Fibroblast of villous mesenchyme (primary cell): ENCODE data around the gene SPAG5. TPM values are rescaled to one million over a fixed set of nuclear protein-coding genes. Genes with fewer than 3 reads are reported as not detected.

Experiments used
- DNase-seq: peaks from one replicate; pipeline ENCODE4 v3.0.0-alpha.2; 2010; ENCODE audit warnings: low read depth
- H3K4me3 ChIP-seq: 2 replicates; pipeline ENCODE4 v1.5.1; 2011; ENCODE audit warnings: low read depth, mild to moderate bottlenecking, low read length
- CTCF ChIP-seq: IDR thresholded peaks from 2 replicates; pipeline ENCODE4 v1.5.1; 2012; ENCODE audit warnings: low read depth, mild to moderate bottlenecking, low read length; ENCODE audit not compliant: insufficient read depth
- total RNA-seq: library from RNA; depleted of rRNA; stranded (reverse); fragments of >200 nt; gene quantifications from 2 replicates; pipeline ENCODE4 v1.2.3, GENCODE V29; 2012

The SPAG5 gene
- total RNA-seq, 1 donor: 38.4 TPM

- no peak overlapping the region for H3K4me3 ChIP-seq
- no peak for TF ChIP-seq CTCF
- DNase-seq: no peak
These were observed 53.7 kb downstream of the SPAG5 start for GRCh38 chr17:28545141-28545503.

- TF ChIP-seq CTCF: no peak
- no peak for DNase-seq
- no peak overlapping the region for H3K4me3 ChIP-seq
These were observed 54.3 kb downstream of the SPAG5 start for GRCh38 chr17:28544402-28545140.

- no peak overlapping the region for H3K4me3 ChIP-seq
- TF ChIP-seq CTCF: no peak
- DNase-seq: no peak
These were observed 57.4 kb downstream of the SPAG5 start for GRCh38 chr17:28541439-28541838.

- no peak for DNase-seq
- no peak overlapping the region for H3K4me3 ChIP-seq
- no peak for TF ChIP-seq CTCF
These were observed 58.6 kb downstream of the SPAG5 start for GRCh38 chr17:28540231-28540630.

- DNase-seq: no peak
- TF ChIP-seq CTCF: no peak
- H3K4me3 ChIP-seq: no peak overlapping the region
These were observed 60.4 kb downstream of the SPAG5 start for GRCh38 chr17:28538296-28538895.

GRCh38 chr17:28537219-28537610 lies 61.6 kb downstream of the SPAG5 start:
- H3K4me3 ChIP-seq: no peak overlapping the region
- TF ChIP-seq CTCF: no peak
- DNase-seq: no peak
